ENCODE data around the gene LDB2.

The LDB2 gene

GRCh38 chr4:16596267-16596666 is 302.2 kb downstream of the LDB2 start:
- H3K36me3 ChIP-seq (ENCODE audit: control insufficient read depth, insufficient read depth, low read length), result no peaks in the 10 kb centered on the region
- H3K9me3 ChIP-seq (ENCODE audit: control insufficient read depth, insufficient read depth, low read length), result no peaks in the 10 kb centered on the region
- peaks cover 10% of the 10 kb centered on the region for H3K4me1 ChIP-seq (ENCODE audit: control insufficient read depth, insufficient read depth, low read length)
- H3K27me3 ChIP-seq (ENCODE audit: control insufficient read depth, insufficient read depth, low read length), result no peaks in the 10 kb centered on the region
- no peak overlapping the region for H3K9ac ChIP-seq (ENCODE audit: low read depth, low read length)
- no peak overlapping the region for H3K4me3 ChIP-seq (ENCODE audit: low read depth, low read length)

- Histone ChIP-seq H3K4me3 (ENCODE audit: low read depth, low read length) (no peak overlapping the region), H3K4me1 (ENCODE audit: control insufficient read depth, insufficient read depth, low read length) (peaks cover 14% of the 10 kb centered on the region), H3K9ac (ENCODE audit: low read depth, low read length) (no peak overlapping the region), H3K27me3 (ENCODE audit: control insufficient read depth, insufficient read depth, low read length) (no peaks in the 10 kb centered on the region), H3K36me3 (ENCODE audit: control insufficient read depth, insufficient read depth, low read length) (no peaks in the 10 kb centered on the region), H3K9me3 (ENCODE audit: control insufficient read depth, insufficient read depth, low read length) (no peaks in the 10 kb centered on the region)
These were observed 304.3 kb downstream of the LDB2 start for GRCh38 chr4:16594128-16594527.

GRCh38 chr4:16593386-16593785 is 305.1 kb downstream of the LDB2 start:
- peaks cover 11% of the 10 kb centered on the region for H3K4me1 ChIP-seq (ENCODE audit: control insufficient read depth, insufficient read depth, low read length)
- H3K27me3 ChIP-seq (ENCODE audit: control insufficient read depth, insufficient read depth, low read length), result no peaks in the 10 kb centered on the region
- H3K9me3 ChIP-seq (ENCODE audit: control insufficient read depth, insufficient read depth, low read length), result no peaks in the 10 kb centered on the region

DNA sequence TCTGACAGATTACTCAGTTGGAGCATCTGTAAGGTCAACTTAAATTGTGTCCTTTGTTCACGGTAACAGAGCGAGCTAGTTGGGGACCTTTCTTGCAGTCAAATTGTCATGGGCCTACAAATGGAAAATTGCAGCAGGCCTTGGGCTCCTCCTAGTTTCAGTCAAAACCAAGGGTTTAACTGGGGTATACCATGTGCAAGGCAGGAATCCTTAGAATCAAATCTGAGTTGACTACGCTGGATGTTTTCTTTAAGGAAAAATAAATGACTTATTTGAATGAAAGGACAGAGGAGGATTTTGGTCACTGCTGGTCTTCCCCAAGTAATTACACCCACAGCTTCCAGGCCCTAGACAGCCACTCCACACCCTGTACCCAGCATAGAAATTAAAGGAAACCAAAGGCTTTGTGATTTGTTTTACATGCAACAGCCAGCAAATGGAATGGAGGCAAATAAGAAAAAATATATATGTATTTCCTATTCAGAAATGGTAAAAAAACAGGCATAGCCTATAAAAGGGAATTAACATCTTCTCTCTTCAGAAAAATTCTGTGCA is 307.1 kb downstream of the LDB2 start:
- no peak overlapping the region for H3K4me3 ChIP-seq (ENCODE audit: low read depth, low read length)

More at GRCh38 chr4:16593386-16593785, 305.1 kb downstream of the LDB2 start:
- no peak overlapping the region for H3K4me3 ChIP-seq (ENCODE audit: low read depth, low read length)
- no peak overlapping the region for H3K9ac ChIP-seq (ENCODE audit: low read depth, low read length)
- no peaks in the 10 kb centered on the region for H3K36me3 ChIP-seq (ENCODE audit: control insufficient read depth, insufficient read depth, low read length)

DNA sequence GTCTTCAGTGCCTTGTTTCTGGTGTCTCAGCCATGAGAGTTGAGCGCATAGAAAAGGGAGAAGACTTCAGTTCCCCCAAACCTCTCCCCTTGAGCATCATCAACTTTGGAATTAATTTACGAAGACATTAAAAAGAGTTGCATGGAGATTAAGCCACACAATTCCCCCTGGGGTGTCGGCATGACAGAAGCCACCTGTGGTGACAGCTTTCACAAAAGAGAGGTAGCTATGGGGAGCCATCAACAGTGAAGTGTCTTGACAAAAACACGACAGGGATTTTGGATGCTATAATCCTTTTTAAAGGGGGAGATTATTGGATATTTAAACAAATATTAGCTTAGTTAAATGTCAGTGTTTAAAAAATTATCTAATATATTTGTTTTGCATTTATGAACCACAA is 307.6 kb downstream of the LDB2 start:
- no peak overlapping the region for H3K4me3 ChIP-seq (ENCODE audit: low read depth, low read length)
- no peaks in the 10 kb centered on the region for H3K9me3 ChIP-seq (ENCODE audit: control insufficient read depth, insufficient read depth, low read length)
- no peaks in the 10 kb centered on the region for H3K36me3 ChIP-seq (ENCODE audit: control insufficient read depth, insufficient read depth, low read length)
- H3K27me3 ChIP-seq (ENCODE audit: control insufficient read depth, insufficient read depth, low read length), result no peaks in the 10 kb centered on the region
- H3K4me1 ChIP-seq (ENCODE audit: control insufficient read depth, insufficient read depth, low read length), result peaks cover 5% of the 10 kb centered on the region
- no peak overlapping the region for H3K9ac ChIP-seq (ENCODE audit: low read depth, low read length)

More for the DNA sequence above, 307.1 kb downstream of the LDB2 start:
- Histone ChIP-seq H3K9me3 (ENCODE audit: control insufficient read depth, insufficient read depth, low read length) (no peaks in the 10 kb centered on the region), H3K9ac (ENCODE audit: low read depth, low read length) (no peak overlapping the region), H3K4me1 (ENCODE audit: control insufficient read depth, insufficient read depth, low read length) (peaks cover 5% of the 10 kb centered on the region), H3K36me3 (ENCODE audit: control insufficient read depth, insufficient read depth, low read length) (no peaks in the 10 kb centered on the region), H3K27me3 (ENCODE audit: control insufficient read depth, insufficient read depth, low read length) (no peaks in the 10 kb centered on the region)

DNA sequence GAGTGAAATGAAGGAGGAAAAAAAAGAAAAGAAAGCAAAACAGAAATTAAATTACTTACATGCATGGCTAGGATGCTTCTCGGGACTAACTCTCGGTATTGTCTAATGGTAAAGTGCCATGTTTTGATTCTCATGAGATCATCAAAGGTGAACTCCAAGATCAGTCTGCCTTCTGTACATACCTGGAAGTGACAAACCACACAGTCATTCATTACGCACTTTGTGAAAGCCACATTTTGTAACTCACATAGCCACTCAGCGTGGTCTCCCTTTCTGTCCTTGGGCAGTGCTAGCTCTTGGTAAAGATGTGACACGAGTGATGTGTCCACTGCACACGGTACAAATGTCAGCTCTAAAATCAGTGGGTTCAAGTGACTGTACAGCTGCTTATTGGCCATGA is 309.8 kb downstream of the LDB2 start:
- Histone ChIP-seq H3K36me3 (ENCODE audit: control insufficient read depth, insufficient read depth, low read length) (no peaks in the 10 kb centered on the region), H3K9me3 (ENCODE audit: control insufficient read depth, insufficient read depth, low read length) (no peaks in the 10 kb centered on the region), H3K9ac (ENCODE audit: low read depth, low read length) (no peak overlapping the region), H3K4me3 (ENCODE audit: low read depth, low read length) (no peak overlapping the region), H3K27me3 (ENCODE audit: control insufficient read depth, insufficient read depth, low read length) (no peaks in the 10 kb centered on the region), H3K4me1 (ENCODE audit: control insufficient read depth, insufficient read depth, low read length) (peaks cover 5% of the 10 kb centered on the region)

- Histone ChIP-seq H3K4me3 (ENCODE audit: low read depth, low read length) (no peak overlapping the region), H3K4me1 (ENCODE audit: control insufficient read depth, insufficient read depth, low read length) (peaks cover 5% of the 10 kb centered on the region), H3K9me3 (ENCODE audit: control insufficient read depth, insufficient read depth, low read length) (no peaks in the 10 kb centered on the region), H3K9ac (ENCODE audit: low read depth, low read length) (no peak overlapping the region), H3K27me3 (ENCODE audit: control insufficient read depth, insufficient read depth, low read length) (no peaks in the 10 kb centered on the region), H3K36me3 (ENCODE audit: control insufficient read depth, insufficient read depth, low read length) (no peaks in the 10 kb centered on the region)
These were observed 310.3 kb downstream of the LDB2 start for GRCh38 chr4:16588149-16588548.

GRCh38 chr4:16585053-16585452 is 313.4 kb downstream of the LDB2 start:
- H3K9me3 ChIP-seq (ENCODE audit: control insufficient read depth, insufficient read depth, low read length), result no peaks in the 10 kb centered on the region
- no peaks in the 10 kb centered on the region for H3K4me1 ChIP-seq (ENCODE audit: control insufficient read depth, insufficient read depth, low read length)
- no peak overlapping the region for H3K9ac ChIP-seq (ENCODE audit: low read depth, low read length)
- H3K27me3 ChIP-seq (ENCODE audit: control insufficient read depth, insufficient read depth, low read length), result no peaks in the 10 kb centered on the region
- H3K4me3 ChIP-seq (ENCODE audit: low read depth, low read length), result no peak overlapping the region
- no peaks in the 10 kb centered on the region for H3K36me3 ChIP-seq (ENCODE audit: control insufficient read depth, insufficient read depth, low read length)

- no peak overlapping the region for H3K9ac ChIP-seq (ENCODE audit: low read depth, low read length)
- H3K4me1 ChIP-seq (ENCODE audit: control insufficient read depth, insufficient read depth, low read length), result no peaks in the 10 kb centered on the region
- H3K9me3 ChIP-seq (ENCODE audit: control insufficient read depth, insufficient read depth, low read length), result no peaks in the 10 kb centered on the region
- no peak overlapping the region for H3K4me3 ChIP-seq (ENCODE audit: low read depth, low read length)
- H3K27me3 ChIP-seq (ENCODE audit: control insufficient read depth, insufficient read depth, low read length), result no peaks in the 10 kb centered on the region
- H3K36me3 ChIP-seq (ENCODE audit: control insufficient read depth, insufficient read depth, low read length), result no peaks in the 10 kb centered on the region
These were observed 314.7 kb downstream of the LDB2 start for GRCh38 chr4:16583764-16584163.

GRCh38 chr4:16582526-16582925 is 315.9 kb downstream of the LDB2 start:
- H3K4me1 ChIP-seq (ENCODE audit: control insufficient read depth, insufficient read depth, low read length), result no peaks in the 10 kb centered on the region
- H3K9me3 ChIP-seq (ENCODE audit: control insufficient read depth, insufficient read depth, low read length), result no peaks in the 10 kb centered on the region
- no peaks in the 10 kb centered on the region for H3K27me3 ChIP-seq (ENCODE audit: control insufficient read depth, insufficient read depth, low read length)

DNA sequence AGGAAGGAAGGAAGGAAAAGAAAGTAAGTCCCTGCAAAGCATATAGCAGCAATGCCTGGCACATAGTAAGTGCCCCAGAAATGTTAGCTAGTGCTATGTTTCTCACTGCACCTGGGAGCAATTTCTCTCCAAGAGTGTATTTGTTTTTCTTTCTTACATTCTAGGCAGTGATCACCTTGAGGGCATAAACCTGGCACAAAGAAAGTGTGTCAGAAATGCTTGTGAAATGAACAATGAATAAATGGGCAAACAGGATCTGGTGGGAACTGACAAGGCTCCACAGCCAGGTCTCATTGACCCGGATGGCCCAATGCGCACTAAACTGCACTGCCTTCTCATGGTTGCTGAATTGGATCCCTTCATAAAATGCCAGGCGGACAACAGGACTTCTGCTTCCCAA is 316.4 kb downstream of the LDB2 start:
- no peak overlapping the region for H3K9ac ChIP-seq (ENCODE audit: low read depth, low read length)
- H3K4me3 ChIP-seq (ENCODE audit: low read depth, low read length), result no peak overlapping the region
- H3K4me1 ChIP-seq (ENCODE audit: control insufficient read depth, insufficient read depth, low read length), result no peaks in the 10 kb centered on the region
- H3K27me3 ChIP-seq (ENCODE audit: control insufficient read depth, insufficient read depth, low read length), result no peaks in the 10 kb centered on the region
- no peaks in the 10 kb centered on the region for H3K36me3 ChIP-seq (ENCODE audit: control insufficient read depth, insufficient read depth, low read length)
- no peaks in the 10 kb centered on the region for H3K9me3 ChIP-seq (ENCODE audit: control insufficient read depth, insufficient read depth, low read length)

More at GRCh38 chr4:16582526-16582925, 315.9 kb downstream of the LDB2 start:
- Histone ChIP-seq H3K36me3 (ENCODE audit: control insufficient read depth, insufficient read depth, low read length) (no peaks in the 10 kb centered on the region), H3K9ac (ENCODE audit: low read depth, low read length) (no peak overlapping the region), H3K4me3 (ENCODE audit: low read depth, low read length) (no peak overlapping the region)

DNA sequence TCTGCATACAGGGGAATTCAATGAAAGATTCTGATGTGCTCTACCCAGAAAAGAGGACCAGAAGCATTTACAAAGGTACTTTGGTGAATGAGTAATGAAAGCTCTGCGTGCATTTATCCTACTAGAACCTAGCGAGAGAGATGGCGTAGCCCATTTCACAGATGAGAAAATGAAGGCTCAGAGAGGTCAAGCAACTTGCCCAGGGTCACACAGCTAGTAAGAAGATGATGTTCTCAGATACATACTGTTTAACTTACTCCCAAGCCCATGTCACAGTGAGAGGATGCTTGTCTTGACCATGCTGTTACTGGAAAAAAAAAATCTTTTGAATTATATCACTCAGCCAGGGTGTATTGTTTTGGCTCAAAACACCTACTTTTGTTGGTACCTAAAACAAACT is 317.3 kb downstream of the LDB2 start:
- H3K36me3 ChIP-seq (ENCODE audit: control insufficient read depth, insufficient read depth, low read length), result no peaks in the 10 kb centered on the region
- H3K9ac ChIP-seq (ENCODE audit: low read depth, low read length), result no peak overlapping the region
- no peaks in the 10 kb centered on the region for H3K9me3 ChIP-seq (ENCODE audit: control insufficient read depth, insufficient read depth, low read length)
- H3K4me3 ChIP-seq (ENCODE audit: low read depth, low read length), result no peak overlapping the region
- no peaks in the 10 kb centered on the region for H3K27me3 ChIP-seq (ENCODE audit: control insufficient read depth, insufficient read depth, low read length)
- H3K4me1 ChIP-seq (ENCODE audit: control insufficient read depth, insufficient read depth, low read length), result no peaks in the 10 kb centered on the region

All from iPS-15b (cell line).